AG04450 (cell line): ENCODE results near the gene MTERF2. TPM values are rescaled to one million over a fixed set of nuclear protein-coding genes. Genes with fewer than 3 reads are reported as not detected.
"Not testable (repeated sequence)": the region's sequence is repeated elsewhere in the genome, so short reads cannot be mapped to it uniquely, and the experiment has no call there.

Source experiments
- CTCF ChIA-PET: fragments of 300-600, 350-600 bp; formaldehyde crosslinking; extraction: SDS; loops from one replicate; lab custom pipeline; 2022; ENCODE audit warnings: antibody characterized with exemption, inconsistent platforms; lab: Charles Lee
- POLR2A ChIA-PET: fragments of 350-600 bp; formaldehyde crosslinking; extraction: SDS; loops from one replicate; lab custom pipeline; 2021; ENCODE audit warnings: antibody characterized with exemption, inconsistent platforms; lab: Yijun Ruan, JAX
- DNase-seq: peaks from one replicate; pipeline ENCODE4 v3.0.0-alpha.2; 2011; ENCODE audit warnings: low read depth, low spot score
- H3K27ac ChIP-seq: one replicate; pipeline ENCODE4 v1.5.1; 2012; ENCODE audit warnings: low read depth, low read length, control low read depth
- H3K27me3 ChIP-seq: one replicate; pipeline ENCODE4 v1.6.0; 2012; ENCODE audit warnings: low read length; ENCODE audit not compliant: control insufficient read depth, insufficient read depth
- H3K4me3 ChIP-seq: 2 replicates; pipeline ENCODE4 v1.5.1; 2011; ENCODE audit warnings: mild to moderate bottlenecking, low read depth, low read length, control low read depth
- H3K9me3 ChIP-seq: 2 replicates; pipeline ENCODE4 v1.5.1; 2012; ENCODE audit warnings: low read length; ENCODE audit not compliant: control insufficient read depth, insufficient read depth
- CTCF ChIP-seq: IDR thresholded peaks from 2 replicates; pipeline ENCODE4 v1.5.1; 2011; ENCODE audit warnings: low read depth, low read length, control low read depth, inconsistent platforms
- polyA plus RNA-seq: library from polyadenylated mRNA; depleted of rRNA; stranded (reverse); fragments of >200 nt; gene quantifications from 2 replicates; pipeline ENCODE4 v1.2.3, GENCODE V29; 2011

The MTERF2 gene
- polyA plus RNA-seq, 1 experiment: 7.5 TPM

GRCh38 chr12:107011519-107011918 lies 24.6 kb upstream of the MTERF2 start:
- H3K27ac ChIP-seq: no peak overlapping the region
- ChIA-PET CTCF (no interaction called here), POLR2A (no interaction called here)
- no peak for DNase-seq
- H3K9me3 ChIP-seq: no peaks in the 10 kb centered on the region
- TF ChIP-seq CTCF: no peak
- H3K27me3 ChIP-seq: no peaks in the 10 kb centered on the region
- no peak overlapping the region for H3K4me3 ChIP-seq

- no peaks in the 10 kb centered on the region for H3K27me3 ChIP-seq
- POLR2A ChIA-PET: no interaction called here
Observed at GRCh38 chr12:107007411-107007810, 20.5 kb upstream of the MTERF2 start.

GRCh38 chr12:107002665-107003064 lies 15.7 kb upstream of the MTERF2 start:
- DNase-seq, H3K9me3 ChIP-seq, H3K4me3 ChIP-seq, CTCF ChIA-PET, POLR2A ChIA-PET, H3K27me3 ChIP-seq, H3K27ac ChIP-seq: not testable (repeated sequence)

More at GRCh38 chr12:107007411-107007810, 20.5 kb upstream of the MTERF2 start:
- Histone ChIP-seq H3K4me3 (no peak overlapping the region), H3K9me3 (no peaks in the 10 kb centered on the region), H3K27ac (no peak overlapping the region)
- no peak for DNase-seq
- CTCF ChIA-PET: no interaction called here
- TF ChIP-seq CTCF: no peak

GRCh38 chr12:106999446-106999845 lies 12.5 kb upstream of the MTERF2 start:
- no peak overlapping the region for H3K4me3 ChIP-seq
- ChIA-PET POLR2A (no interaction called here), CTCF (interaction anchor here (1.0 kb wide), 1 partner anchor 105 kb away, joined by 3 read pairs; no protein-coding TSS in a partner anchor)
- no peak for DNase-seq
- no peaks in the 10 kb centered on the region for H3K27me3 ChIP-seq
- no peaks in the 10 kb centered on the region for H3K9me3 ChIP-seq
- no peak overlapping the region for H3K27ac ChIP-seq
- no peak for TF ChIP-seq CTCF

- no peak for TF ChIP-seq CTCF
- POLR2A ChIA-PET: no interaction called here
- DNase-seq: no peak
- Histone ChIP-seq H3K9me3 (no peaks in the 10 kb centered on the region), H3K27me3 (no peaks in the 10 kb centered on the region), H3K4me3 (no peak overlapping the region), H3K27ac (no peak overlapping the region)
- CTCF ChIA-PET: interaction anchor here (1.2 kb wide), 1 partner anchor 107 kb away, joined by 4 read pairs; no protein-coding TSS in a partner anchor
Observed at GRCh38 chr12:106997916-106998315, 11.0 kb upstream of the MTERF2 start.

- H3K4me3 ChIP-seq, DNase-seq, H3K27me3 ChIP-seq, H3K9me3 ChIP-seq, POLR2A ChIA-PET, H3K27ac ChIP-seq: not testable (repeated sequence)
- CTCF ChIA-PET: interaction anchor here (1.5 kb wide), 1 partner anchor 96 kb away, joined by 4 read pairs; no protein-coding TSS in a partner anchor
Observed at GRCh38 chr12:106996102-106996501, 9.2 kb upstream of the MTERF2 start.
